ENCODE results near the gene GOLGA5.
"Not testable (repeated sequence)": the region's sequence is repeated elsewhere in the genome, so short reads cannot be mapped to it uniquely, and the experiment has no call there.

The GOLGA5 gene

DNA sequence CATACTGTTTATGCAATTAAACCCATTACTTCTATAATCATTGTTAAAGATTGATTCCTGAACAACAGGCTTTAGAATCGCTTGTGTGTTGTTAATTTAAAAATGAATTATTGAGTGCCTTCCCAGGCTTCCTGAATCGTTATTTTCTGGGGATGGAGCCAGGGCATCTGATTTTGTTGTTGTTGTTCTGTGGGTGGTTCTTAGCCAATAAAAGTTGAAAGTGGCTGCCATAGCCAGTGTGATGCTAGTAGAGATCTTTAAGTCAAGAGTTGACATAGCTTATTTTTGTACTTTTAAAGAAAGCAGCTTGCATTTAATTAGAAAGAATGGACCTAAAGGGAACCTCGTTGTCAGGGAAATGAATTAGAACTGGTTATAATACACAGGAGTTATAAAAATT is 6.4 kb downstream of the GOLGA5 start:
- Histone ChIP-seq H3K9me3 (ENCODE audit: low read length) (no peaks in the 10 kb centered on the region), H3K4me3 (ENCODE audit: low read depth in 1 of 2, low read length in 2 of 2) (no peak overlapping the region), H3K27me3 (ENCODE audit: control insufficient read depth in 1 of 2, insufficient read depth in 2 of 2, low read length in 2 of 2) (no peaks in the 10 kb centered on the region), H3K27ac (ENCODE audit: low read depth, low read length) (no peak overlapping the region), H3K36me3 (ENCODE audit: insufficient read depth, low read length) (peaks cover 13% of the 10 kb centered on the region), H3K9ac (ENCODE audit: low read length) (no peak overlapping the region), H3K4me1 (ENCODE audit: insufficient read depth, low read length) (peaks cover 9% of the 10 kb centered on the region)

DNA sequence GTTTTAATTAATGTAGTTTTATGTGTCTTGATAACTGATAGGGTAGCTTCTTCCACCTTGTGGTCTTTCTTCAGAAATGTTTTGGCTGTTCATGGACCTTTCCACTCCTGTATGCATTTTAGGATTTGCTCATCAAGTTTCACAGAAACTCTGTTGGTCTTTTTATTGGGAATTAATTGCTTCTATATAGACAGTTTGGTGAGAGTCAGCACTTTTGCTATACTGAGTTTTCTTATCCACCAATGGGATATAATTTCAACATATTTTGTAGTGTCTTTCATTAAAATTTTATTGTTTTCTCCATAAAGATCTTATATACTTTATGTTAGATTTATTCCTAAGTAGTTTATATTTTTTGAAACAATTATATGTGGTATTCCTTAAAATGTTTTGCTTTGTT is 7.8 kb downstream of the GOLGA5 start:
- Histone ChIP-seq H3K4me3 (ENCODE audit: low read depth in 1 of 2, low read length in 2 of 2) (no peak overlapping the region), H3K9ac (ENCODE audit: low read length) (no peak overlapping the region), H3K27me3 (ENCODE audit: control insufficient read depth in 1 of 2, insufficient read depth in 2 of 2, low read length in 2 of 2) (no peaks in the 10 kb centered on the region), H3K4me1 (ENCODE audit: insufficient read depth, low read length) (peaks cover 4% of the 10 kb centered on the region), H3K9me3 (ENCODE audit: low read length) (no peaks in the 10 kb centered on the region), H3K27ac (ENCODE audit: low read depth, low read length) (no peak overlapping the region), H3K36me3 (ENCODE audit: insufficient read depth, low read length) (peaks cover 13% of the 10 kb centered on the region)

DNA sequence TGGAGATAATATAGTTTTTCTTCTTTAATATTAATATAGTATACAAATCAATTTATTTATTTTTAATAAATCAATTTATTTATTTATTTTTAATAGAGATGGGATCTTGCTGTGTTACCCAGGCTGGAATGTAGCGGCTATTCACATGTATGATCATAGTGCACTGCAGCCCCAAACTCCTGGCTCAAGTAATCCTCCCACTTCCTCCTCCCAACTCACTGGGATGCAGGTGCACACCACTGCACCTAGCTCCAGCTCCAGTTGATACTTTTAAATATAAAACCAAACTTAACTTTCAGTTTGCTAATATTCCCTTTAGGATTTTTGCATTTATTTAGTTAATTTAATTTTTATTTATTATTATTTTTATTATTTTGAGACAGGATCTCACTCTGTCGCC is 8.6 kb downstream of the GOLGA5 start:
- Histone ChIP-seq H3K27ac (ENCODE audit: low read depth, low read length) (no peak overlapping the region), H3K27me3 (ENCODE audit: control insufficient read depth in 1 of 2, insufficient read depth in 2 of 2, low read length in 2 of 2) (no peaks in the 10 kb centered on the region), H3K4me3 (ENCODE audit: low read depth in 1 of 2, low read length in 2 of 2) (no peak overlapping the region), H3K9me3 (ENCODE audit: low read length) (no peaks in the 10 kb centered on the region), H3K4me1 (ENCODE audit: insufficient read depth, low read length) (peaks cover 4% of the 10 kb centered on the region), H3K36me3 (ENCODE audit: insufficient read depth, low read length) (peaks cover 15% of the 10 kb centered on the region), H3K9ac (ENCODE audit: low read length) (no peak overlapping the region)

DNA sequence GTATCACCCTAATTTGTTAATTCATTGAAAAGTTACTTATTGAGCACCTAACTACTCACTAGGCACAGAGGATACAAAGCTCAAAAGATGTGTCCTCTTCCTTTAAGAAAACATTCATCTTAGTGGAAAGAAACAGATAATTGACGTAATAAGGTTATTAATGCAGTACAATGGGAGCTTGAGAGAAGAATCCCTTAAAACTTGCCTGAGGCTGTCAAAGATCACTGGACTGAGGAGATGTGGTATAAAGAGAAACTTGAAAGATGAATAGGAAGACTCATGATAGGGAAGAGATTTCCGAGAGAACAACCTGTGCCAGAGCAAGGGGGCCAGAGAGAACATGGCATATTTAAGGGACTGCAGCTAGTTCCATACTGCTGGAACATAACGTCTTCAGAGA is 19.1 kb downstream of the GOLGA5 start:
- Histone ChIP-seq H3K27ac (ENCODE audit: low read depth, low read length) (no peak overlapping the region), H3K27me3 (ENCODE audit: control insufficient read depth in 1 of 2, insufficient read depth in 2 of 2, low read length in 2 of 2) (no peaks in the 10 kb centered on the region), H3K36me3 (ENCODE audit: insufficient read depth, low read length) (peaks cover 72% of the 10 kb centered on the region), H3K9ac (ENCODE audit: low read length) (no peak overlapping the region), H3K9me3 (ENCODE audit: low read length) (no peaks in the 10 kb centered on the region), H3K4me1 (ENCODE audit: insufficient read depth, low read length) (no peaks in the 10 kb centered on the region), H3K4me3 (ENCODE audit: low read depth in 1 of 2, low read length in 2 of 2) (no peak overlapping the region)

DNA sequence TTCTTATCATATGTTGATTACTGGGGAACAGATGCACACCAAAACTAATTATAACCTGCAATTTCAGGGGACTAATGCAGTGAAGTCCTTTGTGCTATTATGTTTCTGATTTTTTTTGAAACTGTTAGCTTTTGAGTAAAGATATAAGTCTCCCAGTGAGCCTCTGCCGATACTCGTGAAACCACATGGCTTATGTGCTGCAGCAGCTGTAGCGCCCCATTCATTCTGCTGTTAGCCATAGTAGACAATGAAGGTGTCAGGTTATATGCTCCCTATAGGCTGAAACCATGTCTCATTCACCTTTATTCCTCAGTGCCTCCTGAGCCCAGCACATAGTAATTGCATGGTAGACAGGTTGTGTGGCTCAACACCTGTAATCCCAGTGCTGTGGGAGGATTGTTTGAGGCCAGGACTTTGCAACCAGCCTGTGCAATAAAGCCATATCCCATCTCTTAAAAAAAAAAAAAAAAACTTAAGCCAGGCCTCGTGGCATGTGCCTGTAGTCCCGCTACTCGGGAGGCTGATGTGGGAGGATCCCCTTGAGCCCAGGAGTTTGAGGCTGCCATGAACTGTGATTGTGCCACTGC is 25.0 kb downstream of the GOLGA5 start:
- Histone ChIP-seq H3K9ac (ENCODE audit: low read length) (no peak overlapping the region), H3K27me3 (ENCODE audit: control insufficient read depth in 1 of 2, insufficient read depth in 2 of 2, low read length in 2 of 2) (no peaks in the 10 kb centered on the region), H3K4me1 (ENCODE audit: insufficient read depth, low read length) (no peaks in the 10 kb centered on the region), H3K36me3 (ENCODE audit: insufficient read depth, low read length) (peaks cover 51% of the 10 kb centered on the region), H3K4me3 (ENCODE audit: low read depth in 1 of 2, low read length in 2 of 2) (no peak overlapping the region), H3K27ac (ENCODE audit: low read depth, low read length) (no peak overlapping the region), H3K9me3 (ENCODE audit: low read length) (no peaks in the 10 kb centered on the region)

DNA sequence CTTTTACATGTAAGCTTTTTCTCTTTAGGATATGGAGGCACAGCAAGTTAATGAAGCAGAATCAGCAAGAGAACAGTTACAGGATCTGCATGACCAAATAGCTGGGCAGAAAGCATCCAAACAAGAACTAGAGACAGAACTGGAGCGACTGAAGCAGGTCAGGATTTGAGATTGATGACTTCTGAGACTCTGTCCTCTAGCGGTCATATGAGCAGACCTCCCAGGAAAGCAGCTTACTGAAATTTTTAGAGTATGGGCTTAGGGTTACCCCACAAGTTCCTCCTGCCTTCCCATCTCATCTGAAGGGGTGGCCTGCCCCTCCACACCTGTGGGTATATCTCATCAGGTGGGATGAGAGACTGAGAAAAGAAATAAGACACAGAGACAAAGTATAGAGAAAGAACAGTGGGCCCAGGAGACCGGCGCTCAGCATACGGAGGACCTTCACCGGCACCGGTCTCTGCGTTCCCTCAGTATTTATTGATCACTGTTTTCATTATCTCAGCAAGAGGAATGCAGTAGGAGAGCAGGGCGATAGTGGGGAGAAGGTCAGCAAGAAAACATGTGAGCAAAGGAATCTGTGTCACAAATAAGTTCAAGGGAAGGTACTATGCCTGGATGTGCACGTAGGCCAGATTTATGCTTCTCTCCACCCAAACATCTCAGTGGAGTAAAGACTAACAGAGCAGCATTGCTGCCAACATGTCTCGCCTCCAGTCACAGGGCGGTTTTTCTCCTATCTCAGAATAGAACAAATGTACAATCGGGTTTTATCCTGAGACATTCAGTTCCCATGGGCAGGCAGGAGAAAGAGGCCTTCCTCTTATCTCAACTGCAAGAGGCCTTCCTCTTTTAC is 25.8 kb downstream of the GOLGA5 start:
- H3K4me1 ChIP-seq (ENCODE audit: insufficient read depth, low read length); H3K27me3 ChIP-seq (ENCODE audit: control insufficient read depth in 1 of 2, insufficient read depth in 2 of 2, low read length in 2 of 2); H3K27ac ChIP-seq (ENCODE audit: low read depth, low read length); H3K9me3 ChIP-seq (ENCODE audit: low read length); H3K9ac ChIP-seq (ENCODE audit: low read length); H3K4me3 ChIP-seq (ENCODE audit: low read depth in 1 of 2, low read length in 2 of 2): not testable (repeated sequence)
- H3K36me3 ChIP-seq (ENCODE audit: insufficient read depth, low read length): peaks cover 57% of the 10 kb centered on the region

- H3K4me1 ChIP-seq (ENCODE audit: insufficient read depth, low read length); H3K9me3 ChIP-seq (ENCODE audit: low read length); H3K9ac ChIP-seq (ENCODE audit: low read length); H3K27me3 ChIP-seq (ENCODE audit: control insufficient read depth in 1 of 2, insufficient read depth in 2 of 2, low read length in 2 of 2); H3K27ac ChIP-seq (ENCODE audit: low read depth, low read length); H3K4me3 ChIP-seq (ENCODE audit: low read depth in 1 of 2, low read length in 2 of 2): not testable (repeated sequence)
- peaks cover 61% of the 10 kb centered on the region for H3K36me3 ChIP-seq (ENCODE audit: insufficient read depth, low read length)
Observed at GRCh38 chr14:92820536-92820840, 26.4 kb downstream of the GOLGA5 start.

GRCh38 chr14:92830902-92831301 is 36.8 kb downstream of the GOLGA5 start:
- no peaks in the 10 kb centered on the region for H3K27me3 ChIP-seq (ENCODE audit: control insufficient read depth in 1 of 2, insufficient read depth in 2 of 2, low read length in 2 of 2)
- no peaks in the 10 kb centered on the region for H3K4me1 ChIP-seq (ENCODE audit: insufficient read depth, low read length)
- H3K27ac ChIP-seq (ENCODE audit: low read depth, low read length): no peak overlapping the region
- H3K9ac ChIP-seq (ENCODE audit: low read length): no peak overlapping the region
- peaks cover 57% of the 10 kb centered on the region for H3K36me3 ChIP-seq (ENCODE audit: insufficient read depth, low read length)
- H3K9me3 ChIP-seq (ENCODE audit: low read length): no peaks in the 10 kb centered on the region
- no peak overlapping the region for H3K4me3 ChIP-seq (ENCODE audit: low read depth in 1 of 2, low read length in 2 of 2)

- Histone ChIP-seq H3K36me3 (ENCODE audit: insufficient read depth, low read length) (peaks cover 55% of the 10 kb centered on the region), H3K9ac (ENCODE audit: low read length) (no peak overlapping the region), H3K27ac (ENCODE audit: low read depth, low read length) (no peak overlapping the region), H3K4me3 (ENCODE audit: low read depth in 1 of 2, low read length in 2 of 2) (no peak overlapping the region), H3K4me1 (ENCODE audit: insufficient read depth, low read length) (no peaks in the 10 kb centered on the region), H3K9me3 (ENCODE audit: low read length) (no peaks in the 10 kb centered on the region), H3K27me3 (ENCODE audit: control insufficient read depth in 1 of 2, insufficient read depth in 2 of 2, low read length in 2 of 2) (no peaks in the 10 kb centered on the region)
Observed at GRCh38 chr14:92832137-92832700, 38.1 kb downstream of the GOLGA5 start.

GRCh38 chr14:92841930-92842329 is 47.8 kb downstream of the GOLGA5 start:
- Histone ChIP-seq H3K4me3 (ENCODE audit: low read depth in 1 of 2, low read length in 2 of 2) (no peak overlapping the region), H3K9me3 (ENCODE audit: low read length) (no peaks in the 10 kb centered on the region), H3K36me3 (ENCODE audit: insufficient read depth, low read length) (peaks cover 18% of the 10 kb centered on the region), H3K27me3 (ENCODE audit: control insufficient read depth in 1 of 2, insufficient read depth in 2 of 2, low read length in 2 of 2) (no peaks in the 10 kb centered on the region), H3K4me1 (ENCODE audit: insufficient read depth, low read length) (no peaks in the 10 kb centered on the region), H3K9ac (ENCODE audit: low read length) (no peak overlapping the region), H3K27ac (ENCODE audit: low read depth, low read length) (no peak overlapping the region)

GRCh38 chr14:92844204-92844603 is 50.1 kb downstream of the GOLGA5 start:
- no peaks in the 10 kb centered on the region for H3K27me3 ChIP-seq (ENCODE audit: control insufficient read depth in 1 of 2, insufficient read depth in 2 of 2, low read length in 2 of 2)
- H3K4me1 ChIP-seq (ENCODE audit: insufficient read depth, low read length): no peaks in the 10 kb centered on the region
- no peak overlapping the region for H3K27ac ChIP-seq (ENCODE audit: low read depth, low read length)
- H3K36me3 ChIP-seq (ENCODE audit: insufficient read depth, low read length): peaks cover 11% of the 10 kb centered on the region
- H3K9ac ChIP-seq (ENCODE audit: low read length): no peak overlapping the region
- H3K9me3 ChIP-seq (ENCODE audit: low read length): no peaks in the 10 kb centered on the region
- H3K4me3 ChIP-seq (ENCODE audit: low read depth in 1 of 2, low read length in 2 of 2): no peak overlapping the region
